Measurements from ENCODE around the gene SAA4.
"Not testable (repeated sequence)": the region's sequence is repeated elsewhere in the genome, so short reads cannot be mapped to it uniquely, and the experiment has no call there.

The SAA4 gene

GRCh38 chr11:18189476-18190245, 46.9 kb downstream of the SAA4 start:
- DNase-seq (ENCODE audit: low read depth) = not testable (repeated sequence)

GRCh38 chr11:18188796-18189195, 47.8 kb downstream of the SAA4 start:
- no peak for DNase-seq (ENCODE audit: low read depth)

Data from activated T-helper 1 cell treated with Interleukin-2 at 50 U/mL for 16 hours (primary cell).